Measurements from ENCODE around the gene CSNK2B. TPM values are rescaled to one million over a fixed set of nuclear protein-coding genes. Genes with fewer than 3 reads are reported as not detected.

CSNK2B gene
- total and polyA plus RNA-seq, 2 donors = 169 TPM

DNA sequence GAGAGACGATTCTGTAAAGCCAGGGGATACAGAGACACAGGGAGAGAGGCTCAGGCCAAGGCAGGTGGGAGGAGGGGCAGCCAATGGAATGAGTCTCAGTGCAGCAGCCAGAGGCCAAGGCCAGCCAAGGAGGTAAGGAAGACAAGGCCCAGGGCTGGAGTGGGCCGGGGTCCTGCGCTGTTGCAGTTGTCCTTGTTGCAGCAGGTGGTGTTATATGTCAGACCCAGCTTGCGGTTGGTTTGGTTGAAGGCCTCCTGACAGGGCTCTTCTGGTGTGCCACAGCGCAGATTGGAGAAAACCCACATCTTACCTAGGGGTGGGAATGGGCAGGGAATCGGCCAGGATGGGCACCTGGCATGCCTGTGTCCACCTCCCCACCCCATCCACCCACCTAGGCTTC, 53.1 kb downstream of the CSNK2B start:
- Histone ChIP-seq H3K27me3 (ENCODE audit: control insufficient read depth in 2 of 2, insufficient read depth in 1 of 2, low read length in 1 of 2) (no peaks in the 10 kb centered on the region), H3K36me3 (ENCODE audit: control insufficient read depth in 2 of 2, insufficient read depth in 2 of 2, low read length in 1 of 2) (peaks cover 0 to under 1% of the 10 kb centered on the region in 2 donors), H3K27ac (ENCODE audit: low read depth in 1 of 2, low read length in 1 of 2) (no peak overlapping the region), H3K9me3 (ENCODE audit: control insufficient read depth in 2 of 2, insufficient read depth in 1 of 2, low read length in 1 of 2) (no peaks in the 10 kb centered on the region), H3K4me3 (ENCODE audit: low read length in 2 of 2) (no peak overlapping the region), H3K4me1 (ENCODE audit: control insufficient read depth in 2 of 2, insufficient read depth in 2 of 2, low read length in 2 of 2) (peaks cover 7 to 30% of the 10 kb centered on the region in 2 donors)
- no peak for DNase-seq (ENCODE audit: low read depth in 6 of 9, low spot score in 9 of 9)
- WGBS = 93% methylated on average over 6 of the region's 6 CpGs

Other genes starting within 250 kb of the CSNK2B start
Only the 30 nearest of the 37 such genes appear.
- not detected for gene MCCD1, start 137.1 kb upstream of the CSNK2B start, total RNA-seq
- not detected for gene MCCD1, start 137.1 kb upstream of the CSNK2B start, polyA plus RNA-seq
- 305 TPM for gene DDX39B, start 124.1 kb upstream of the CSNK2B start, total RNA-seq
- 761 TPM for gene DDX39B, start 124.1 kb upstream of the CSNK2B start, polyA plus RNA-seq
- 3.3 TPM for gene ATP6V1G2, start 119.5 kb upstream of the CSNK2B start, total RNA-seq
- gene ATP6V1G2, start 119.5 kb upstream of the CSNK2B start, polyA plus RNA-seq = 2.5 TPM
- 15.4 TPM for gene NFKBIL1, start 118.5 kb upstream of the CSNK2B start, total RNA-seq
- 23.6 TPM for gene NFKBIL1, start 118.5 kb upstream of the CSNK2B start, polyA plus RNA-seq
- gene LTA, start 93.8 kb upstream of the CSNK2B start, total RNA-seq = 8.9 TPM
- 2.2 TPM for gene LTA, start 93.8 kb upstream of the CSNK2B start, polyA plus RNA-seq
- gene TNF, start 90.5 kb upstream of the CSNK2B start, total RNA-seq = 3.5 TPM
- gene TNF, start 90.5 kb upstream of the CSNK2B start, polyA plus RNA-seq = 1.4 TPM
- 337 TPM for gene LTB, start 83.7 kb upstream of the CSNK2B start, total RNA-seq
- gene LTB, start 83.7 kb upstream of the CSNK2B start, polyA plus RNA-seq = 128 TPM
- 134 TPM for gene LST1, start 79.8 kb upstream of the CSNK2B start, total RNA-seq
- gene LST1, start 79.8 kb upstream of the CSNK2B start, polyA plus RNA-seq = 32.4 TPM
- gene NCR3, start 73.1 kb upstream of the CSNK2B start, total RNA-seq = 2.7 TPM
- 2.4 TPM for gene NCR3, start 73.1 kb upstream of the CSNK2B start, polyA plus RNA-seq
- gene AIF1, start 50.8 kb upstream of the CSNK2B start, total RNA-seq = 558 TPM
- 198 TPM for gene AIF1, start 50.8 kb upstream of the CSNK2B start, polyA plus RNA-seq
- 35.3 TPM for gene PRRC2A, start 45.4 kb upstream of the CSNK2B start, total RNA-seq
- gene PRRC2A, start 45.4 kb upstream of the CSNK2B start, polyA plus RNA-seq = 148 TPM
- 101 TPM for gene BAG6, start 13.4 kb upstream of the CSNK2B start, total RNA-seq
- gene BAG6, start 13.4 kb upstream of the CSNK2B start, polyA plus RNA-seq = 271 TPM
- 6.1 TPM for gene APOM, start 10.2 kb upstream of the CSNK2B start, total RNA-seq
- gene APOM, start 10.2 kb upstream of the CSNK2B start, polyA plus RNA-seq = 9.1 TPM
- 19.1 TPM for gene C6orf47, start 5.3 kb upstream of the CSNK2B start, total RNA-seq
- gene C6orf47, start 5.3 kb upstream of the CSNK2B start, polyA plus RNA-seq = 16.7 TPM
- gene GPANK1, start 1.1 kb upstream of the CSNK2B start, total RNA-seq = 25.2 TPM
- 13.8 TPM for gene GPANK1, start 1.1 kb upstream of the CSNK2B start, polyA plus RNA-seq
- 2.3 TPM for gene LY6G5B, start 3.9 kb downstream of the CSNK2B start, total RNA-seq
- gene LY6G5B, start 3.9 kb downstream of the CSNK2B start, polyA plus RNA-seq = 6.5 TPM
- gene LY6G5C, start 15.0 kb downstream of the CSNK2B start, total RNA-seq = 0.90 TPM
- 9.1 TPM for gene LY6G5C, start 15.0 kb downstream of the CSNK2B start, polyA plus RNA-seq
- gene ABHD16A, start 37.2 kb downstream of the CSNK2B start, total RNA-seq = 50.0 TPM
- 51.3 TPM for gene ABHD16A, start 37.2 kb downstream of the CSNK2B start, polyA plus RNA-seq
- gene LY6G6F, start 40.8 kb downstream of the CSNK2B start, total RNA-seq = 0.05 TPM
- not detected for gene LY6G6F, start 40.8 kb downstream of the CSNK2B start, polyA plus RNA-seq
- gene LY6G6D, start 49.3 kb downstream of the CSNK2B start, total RNA-seq = not detected
- gene LY6G6D, start 49.3 kb downstream of the CSNK2B start, polyA plus RNA-seq = not detected
- gene LY6G6C, start 55.7 kb downstream of the CSNK2B start, total RNA-seq = not detected
- 7.0 TPM for gene LY6G6C, start 55.7 kb downstream of the CSNK2B start, polyA plus RNA-seq
- gene MPIG6B, start 57.3 kb downstream of the CSNK2B start, total RNA-seq = 0.14 TPM
- 0.32 TPM for gene MPIG6B, start 57.3 kb downstream of the CSNK2B start, polyA plus RNA-seq
- gene DDAH2, start 63.2 kb downstream of the CSNK2B start, total RNA-seq = 49.6 TPM
- gene DDAH2, start 63.2 kb downstream of the CSNK2B start, polyA plus RNA-seq = 105 TPM
- 431 TPM for gene CLIC1, start 70.5 kb downstream of the CSNK2B start, total RNA-seq
- 337 TPM for gene CLIC1, start 70.5 kb downstream of the CSNK2B start, polyA plus RNA-seq
- gene MSH5, start 73.9 kb downstream of the CSNK2B start, total RNA-seq = 8.4 TPM
- gene MSH5, start 73.9 kb downstream of the CSNK2B start, polyA plus RNA-seq = 15.2 TPM
- gene SAPCD1, start 96.6 kb downstream of the CSNK2B start, total RNA-seq = 1.2 TPM
- gene SAPCD1, start 96.6 kb downstream of the CSNK2B start, polyA plus RNA-seq = 9.7 TPM
- gene VWA7, start 111.2 kb downstream of the CSNK2B start, total RNA-seq = 0.76 TPM
- 0.66 TPM for gene VWA7, start 111.2 kb downstream of the CSNK2B start, polyA plus RNA-seq
- 16.6 TPM for gene VARS1, start 129.7 kb downstream of the CSNK2B start, total RNA-seq
- gene VARS1, start 129.7 kb downstream of the CSNK2B start, polyA plus RNA-seq = 25.2 TPM
- 71.8 TPM for gene LSM2, start 140.9 kb downstream of the CSNK2B start, total RNA-seq
- gene LSM2, start 140.9 kb downstream of the CSNK2B start, polyA plus RNA-seq = 76.8 TPM
- 1.2 TPM for gene HSPA1L, start 149.2 kb downstream of the CSNK2B start, total RNA-seq
- 2.4 TPM for gene HSPA1L, start 149.2 kb downstream of the CSNK2B start, polyA plus RNA-seq

Measured in thymus (tissue), 11 donors.